HUES64 (cell line): ENCODE data around the gene REXO4.
"Not testable (repeated sequence)": the region's sequence is repeated elsewhere in the genome, so short reads cannot be mapped to it uniquely, and the experiment has no call there.

Source experiments
- H3K27ac ChIP-seq: 2 replicates; pipeline ENCODE4 v1.7.0; 2013; ENCODE audit warnings: low read depth, low read length, inconsistent platforms
- H3K27me3 ChIP-seq: 2 replicates; pipeline ENCODE4 v1.6.1; 2013; ENCODE audit warnings: mild to moderate bottlenecking, low read length; ENCODE audit not compliant: insufficient read depth
- H3K36me3 ChIP-seq: 2 replicates; pipeline ENCODE4 v1.6.1; 2013; ENCODE audit warnings: mild to moderate bottlenecking, low read length; ENCODE audit not compliant: insufficient read depth
- H3K4me1 ChIP-seq: 2 replicates; pipeline ENCODE4 v1.6.1; 2013; ENCODE audit warnings: mild to moderate bottlenecking, low read length, moderate library complexity; ENCODE audit not compliant: insufficient read depth
- H3K4me3 ChIP-seq: 2 replicates; pipeline ENCODE4 v1.5.1; 2013; ENCODE audit warnings: mild to moderate bottlenecking, low read length, moderate library complexity
- H3K9ac ChIP-seq: 2 replicates; pipeline ENCODE4 v1.6.1; 2013; ENCODE audit warnings: mild to moderate bottlenecking, low read depth, low read length
- H3K9me3 ChIP-seq: 2 replicates; pipeline ENCODE4 v1.6.1; 2013; ENCODE audit warnings: low read depth, low read length; ENCODE audit not compliant: insufficient read depth
- WGBS: fragments of 150-250, 120-280 bp; methylation state at CpG from one replicate; pipeline ENCODE4 v1.1.7; 2013; ENCODE audit warnings: missing lambda C conversion rate; 5-methylcytosine and 5-hydroxymethylcytosine counted together

Gene REXO4

DNA sequence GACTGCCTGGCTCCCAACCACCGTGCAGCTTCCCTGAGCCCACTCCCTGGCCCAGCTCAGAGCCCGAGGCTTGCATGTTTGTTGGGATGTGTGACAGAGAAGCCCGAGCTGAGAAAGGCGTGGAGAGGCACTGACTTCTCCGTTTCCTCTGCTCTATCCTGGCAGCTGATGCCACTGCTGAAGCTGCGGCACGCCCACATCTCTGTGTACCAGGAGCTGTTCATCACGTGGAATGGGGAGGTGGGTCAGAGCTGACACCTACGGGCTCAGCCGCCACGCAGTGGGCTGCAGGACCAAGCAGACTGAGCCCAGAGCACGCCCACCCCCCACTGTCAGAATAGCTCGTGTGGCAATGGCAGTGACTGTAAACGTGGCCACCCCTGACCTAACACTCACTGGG is 32.4 kb downstream of the REXO4 start:
- Histone ChIP-seq H3K4me1 (no peaks in the 10 kb centered on the region), H3K9ac (no peak overlapping the region), H3K27me3 (no peaks in the 10 kb centered on the region), H3K36me3 (no peaks in the 10 kb centered on the region), H3K9me3 (no peaks in the 10 kb centered on the region), H3K4me3 (no peak overlapping the region), H3K27ac (no peak overlapping the region)
- 90% methylated on average over 14 of the region's 14 CpGs for WGBS

DNA sequence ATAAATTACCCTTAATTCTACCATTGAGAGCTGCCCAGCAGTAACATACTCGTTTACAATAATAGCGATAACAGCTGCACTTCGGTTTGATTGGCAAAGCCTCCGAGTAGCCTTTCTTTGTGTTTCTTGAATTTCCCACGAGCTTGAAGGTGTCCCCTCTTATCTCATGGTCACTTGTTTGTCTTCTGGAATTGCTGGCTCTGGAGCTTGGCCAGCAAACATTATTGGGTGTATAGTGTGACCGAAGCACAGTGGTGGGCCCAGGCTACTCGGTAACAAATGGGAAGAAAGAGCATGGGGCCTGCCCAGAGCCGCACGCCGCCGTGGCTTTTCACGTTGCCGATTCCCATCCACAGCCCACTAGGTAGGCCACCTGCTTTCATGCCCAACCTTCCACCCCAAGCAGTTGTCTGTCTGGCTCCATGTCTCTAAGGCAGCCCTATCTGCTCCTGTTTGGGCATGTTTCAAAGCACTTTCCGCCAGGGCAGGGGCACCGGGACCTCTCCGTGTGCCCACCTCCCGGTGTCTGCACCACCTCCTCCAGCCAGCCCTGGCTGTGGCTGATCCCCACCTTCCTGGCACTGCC is 33.0 kb downstream of the REXO4 start:
- no peaks in the 10 kb centered on the region for H3K4me1 ChIP-seq
- no peak overlapping the region for H3K4me3 ChIP-seq
- no peaks in the 10 kb centered on the region for H3K27me3 ChIP-seq
- H3K36me3 ChIP-seq = no peaks in the 10 kb centered on the region
- no peak overlapping the region for H3K27ac ChIP-seq
- no peak overlapping the region for H3K9ac ChIP-seq
- H3K9me3 ChIP-seq = no peaks in the 10 kb centered on the region
- 94% methylated on average over 17 of the region's 17 CpGs for WGBS

DNA sequence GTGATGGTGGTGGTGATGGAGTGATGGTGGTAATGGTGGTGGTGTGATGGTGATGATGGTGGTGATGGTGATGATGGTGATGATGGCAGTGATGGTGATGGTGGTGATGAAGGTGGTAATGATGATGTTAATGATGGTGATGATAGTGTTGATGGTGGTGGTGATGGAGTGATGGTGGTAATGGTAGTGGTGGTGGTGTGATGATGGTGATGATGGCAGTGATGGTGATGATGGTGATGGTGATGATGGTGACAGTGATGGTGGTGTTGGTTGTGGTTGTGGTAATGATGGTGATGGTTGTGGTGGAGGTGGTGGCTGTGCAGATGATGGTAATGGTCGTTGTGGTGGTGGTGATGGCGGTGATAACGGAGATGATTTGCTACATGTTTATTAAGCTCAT is 34.4 kb downstream of the REXO4 start:
- Histone ChIP-seq H3K27ac (no peak overlapping the region), H3K9ac (no peak overlapping the region), H3K4me3 (no peak overlapping the region), H3K9me3 (no peaks in the 10 kb centered on the region), H3K4me1 (no peaks in the 10 kb centered on the region), H3K27me3 (no peaks in the 10 kb centered on the region; the same call in 1 of the 2 replicates), H3K36me3 (no peaks in the 10 kb centered on the region)
- WGBS = 94% methylated on average over 3 of the region's 3 CpGs

DNA sequence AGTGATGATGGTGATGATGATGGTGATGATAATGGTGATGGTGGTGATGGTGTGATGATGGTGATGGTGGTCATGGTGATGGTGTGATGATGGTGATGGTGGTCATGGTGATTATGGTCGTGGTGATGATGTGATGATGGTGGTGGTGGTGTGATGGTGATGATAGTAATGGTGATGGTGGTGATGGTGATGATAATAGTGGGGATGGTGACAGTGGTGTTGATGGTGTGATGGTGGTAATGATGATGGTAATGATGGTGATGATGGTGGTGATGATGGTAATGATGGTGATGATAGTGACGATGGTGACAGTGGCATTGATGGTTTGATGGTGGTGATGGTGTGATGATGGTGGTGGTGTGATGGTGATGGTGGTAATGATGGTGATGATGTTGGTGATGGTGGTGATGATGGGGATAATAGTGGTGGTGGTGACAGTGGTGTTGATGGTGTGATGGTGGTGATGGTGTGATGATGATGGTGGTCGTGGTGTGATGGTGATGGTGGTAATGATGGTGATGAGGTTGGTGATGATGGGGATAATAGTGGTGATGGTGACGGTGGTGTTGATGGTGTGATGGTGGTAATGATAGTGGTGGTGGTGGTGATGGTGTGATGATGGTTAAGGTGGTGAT is 35.2 kb downstream of the REXO4 start:
- Histone ChIP-seq H3K36me3 (no peaks in the 10 kb centered on the region), H3K4me1 (no peaks in the 10 kb centered on the region), H3K27me3 (peaks cover 4% of the 10 kb centered on the region; the same call in 1 of the 2 replicates), H3K9me3 (no peaks in the 10 kb centered on the region), H3K4me3 (no peak overlapping the region), H3K9ac (no peak overlapping the region), H3K27ac (no peak overlapping the region)
- WGBS = 86% methylated on average over 4 of the region's 4 CpGs

DNA sequence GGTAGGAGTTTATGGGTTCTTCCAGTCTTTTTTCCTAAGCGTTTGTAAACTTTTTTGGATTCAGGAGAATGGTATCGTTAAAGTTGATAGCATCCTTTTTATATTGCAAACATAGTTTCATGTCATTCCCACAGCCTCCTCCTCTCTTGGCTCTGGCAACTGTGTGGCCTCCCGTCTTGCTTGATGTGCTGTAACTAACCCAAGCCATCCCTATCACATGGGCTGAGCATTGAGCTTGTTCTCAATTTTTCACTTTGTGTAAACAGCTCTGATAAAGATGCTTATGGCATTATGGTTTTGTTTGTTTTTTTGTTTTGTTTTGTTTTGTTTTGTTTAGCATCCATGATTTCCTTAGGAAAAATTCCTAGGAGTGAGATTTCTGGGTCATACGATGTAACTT is 37.1 kb downstream of the REXO4 start:
- 92% methylated on average over 4 of the region's 4 CpGs for WGBS
- Histone ChIP-seq H3K9ac (no peak overlapping the region), H3K36me3 (no peaks in the 10 kb centered on the region)

DNA sequence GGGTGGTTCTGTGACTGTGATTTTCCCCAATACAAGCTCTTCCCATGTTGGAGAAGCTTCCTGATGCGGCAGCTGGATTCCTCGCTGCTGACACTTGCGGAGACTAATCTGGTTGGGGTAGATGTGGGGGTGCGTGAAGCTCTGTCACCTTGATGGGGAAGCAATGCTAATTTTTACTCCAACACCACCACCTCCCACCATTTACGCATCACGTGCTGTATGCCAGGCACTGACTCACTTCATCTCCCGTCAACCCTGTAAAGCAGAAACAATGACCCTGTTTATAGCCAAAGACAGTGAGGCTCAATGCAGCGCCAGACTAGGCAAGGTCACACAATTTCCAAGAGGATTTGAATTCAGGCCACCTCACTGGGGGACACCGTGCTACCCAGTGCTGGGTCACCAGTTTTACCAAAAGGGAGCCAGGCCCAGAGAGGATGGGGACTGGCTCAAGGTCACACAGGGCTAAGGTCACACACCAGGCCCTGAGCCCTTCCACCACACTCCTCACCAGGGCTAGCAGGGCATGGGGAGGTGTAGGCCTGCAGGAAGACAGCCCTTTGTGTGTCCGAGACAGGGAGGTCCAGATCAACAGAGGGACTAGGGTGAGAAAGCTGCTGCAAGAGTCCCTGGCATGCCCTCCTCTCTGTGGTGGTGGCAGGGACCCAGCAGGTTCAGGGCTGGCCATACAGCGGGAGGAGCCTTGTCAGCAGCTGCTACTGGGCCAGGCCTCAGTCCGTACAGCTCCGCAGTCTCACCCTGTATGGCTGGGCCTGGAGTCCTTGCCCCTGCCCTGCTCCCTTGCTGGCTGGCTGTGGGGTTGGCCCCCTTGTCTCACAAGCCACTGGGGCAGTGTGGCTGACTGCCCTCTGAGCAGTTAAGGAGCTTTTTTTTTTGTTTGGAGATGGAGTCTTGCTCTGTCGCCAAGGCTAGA is 38.4 kb downstream of the REXO4 start:
- H3K9ac ChIP-seq = no peak overlapping the region
- 91% methylated on average over 13 of the region's 14 CpGs for WGBS
- H3K27ac ChIP-seq = no peak overlapping the region
- no peak overlapping the region for H3K4me3 ChIP-seq
- no peaks in the 10 kb centered on the region for H3K4me1 ChIP-seq
- peaks cover 14% of the 10 kb centered on the region for H3K27me3 ChIP-seq
- no peaks in the 10 kb centered on the region for H3K9me3 ChIP-seq
- no peaks in the 10 kb centered on the region for H3K36me3 ChIP-seq

More for the DNA sequence above, 37.1 kb downstream of the REXO4 start:
- Histone ChIP-seq H3K4me1 (no peaks in the 10 kb centered on the region), H3K9me3 (no peaks in the 10 kb centered on the region), H3K27ac (no peak overlapping the region), H3K4me3 (no peak overlapping the region), H3K27me3 (peaks cover 14% of the 10 kb centered on the region)

DNA sequence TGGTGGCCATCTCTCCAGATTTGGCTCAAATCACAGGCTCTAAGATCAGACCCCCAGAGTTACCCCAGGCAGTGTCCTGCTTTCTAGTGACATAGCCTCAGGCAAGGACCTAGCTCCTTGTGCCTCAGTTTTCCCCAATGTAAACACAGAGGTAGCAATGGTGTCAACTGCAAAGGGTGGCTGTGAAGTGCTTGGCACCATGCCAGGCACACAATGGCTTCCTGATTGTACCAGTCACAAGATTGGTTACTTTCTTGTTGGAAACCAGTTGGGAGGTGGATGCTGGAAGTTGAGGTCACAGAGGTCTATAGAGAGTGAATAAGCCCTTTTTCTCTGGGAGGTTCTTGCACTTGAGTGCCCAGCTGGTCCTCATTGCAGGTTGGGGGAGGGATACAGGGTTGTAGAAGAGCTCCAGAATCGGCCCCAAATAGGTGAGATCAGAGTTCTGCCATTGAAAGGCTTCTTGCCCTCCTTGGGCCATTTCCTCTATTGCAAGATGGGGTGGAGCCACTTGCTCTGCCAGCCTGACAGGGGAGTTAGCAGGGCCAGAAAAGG is 39.3 kb downstream of the REXO4 start:
- 95% methylated on average over 1 of the region's 1 CpG for WGBS
- no peak overlapping the region for H3K4me3 ChIP-seq
- no peak overlapping the region for H3K9ac ChIP-seq
- H3K27me3 ChIP-seq = peaks cover 14% of the 10 kb centered on the region
- H3K9me3 ChIP-seq = no peaks in the 10 kb centered on the region
- peaks cover 2% of the 10 kb centered on the region; the same call in 1 of the 2 replicates for H3K36me3 ChIP-seq
- no peak overlapping the region for H3K27ac ChIP-seq
- H3K4me1 ChIP-seq = no peaks in the 10 kb centered on the region

DNA sequence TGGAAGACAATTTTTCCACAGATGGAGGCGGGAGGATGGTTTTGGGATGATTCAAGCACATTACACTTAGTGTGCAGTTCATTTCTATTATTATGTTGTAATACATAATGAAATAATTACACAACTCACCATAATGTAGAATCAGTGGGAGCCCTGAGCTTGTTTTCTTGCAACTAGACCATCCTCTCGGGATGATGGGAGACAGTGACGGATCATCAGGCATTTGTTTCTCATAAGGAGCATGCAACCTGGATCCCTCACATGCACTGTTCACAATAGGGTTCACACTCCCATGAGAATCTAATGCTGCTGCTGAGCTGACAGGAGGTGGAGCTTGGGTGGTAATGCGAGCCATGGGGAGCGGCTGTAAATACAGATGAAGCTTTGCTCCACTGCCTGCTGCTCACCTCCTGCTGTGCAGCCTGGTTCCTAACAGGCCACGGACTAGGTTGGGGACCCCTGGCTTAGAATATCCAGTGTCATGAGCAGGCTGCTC is 40.0 kb downstream of the REXO4 start:
- no peak overlapping the region for H3K9ac ChIP-seq
- H3K9me3 ChIP-seq = no peaks in the 10 kb centered on the region
- no peak overlapping the region for H3K27ac ChIP-seq
- no peaks in the 10 kb centered on the region for H3K4me1 ChIP-seq
- H3K36me3 ChIP-seq = peaks cover 7% of the 10 kb centered on the region; the same call in 1 of the 2 replicates
- H3K27me3 ChIP-seq = peaks cover 14% of the 10 kb centered on the region
- 53% methylated on average over 6 of the region's 6 CpGs for WGBS
- no peak overlapping the region for H3K4me3 ChIP-seq

DNA sequence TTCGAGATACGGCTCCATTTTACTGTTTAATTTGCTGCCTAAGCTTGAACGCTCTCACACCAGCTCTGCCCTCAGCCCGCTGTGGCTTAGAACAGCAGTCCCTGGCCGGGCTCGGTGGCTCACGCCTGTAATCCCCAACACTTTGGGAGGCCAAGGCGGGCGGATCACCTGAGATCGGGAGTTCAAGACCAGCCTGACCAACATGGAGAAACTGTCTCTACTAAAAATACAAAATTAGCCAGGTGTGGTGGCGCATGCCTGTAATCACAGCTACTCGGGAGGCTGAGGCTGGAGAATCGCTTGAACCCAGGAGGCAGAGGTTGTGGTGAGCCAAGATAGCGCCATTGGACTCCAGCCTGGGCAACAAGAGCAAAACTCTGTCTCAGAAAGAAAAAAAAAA is 40.5 kb downstream of the REXO4 start:
- 92% methylated on average over 14 of the region's 14 CpGs for WGBS
- H3K4me1 ChIP-seq, H3K9me3 ChIP-seq, H3K36me3 ChIP-seq, H3K27ac ChIP-seq, H3K9ac ChIP-seq, H3K4me3 ChIP-seq: not testable (repeated sequence)
- H3K27me3 ChIP-seq = peaks cover 14% of the 10 kb centered on the region

DNA sequence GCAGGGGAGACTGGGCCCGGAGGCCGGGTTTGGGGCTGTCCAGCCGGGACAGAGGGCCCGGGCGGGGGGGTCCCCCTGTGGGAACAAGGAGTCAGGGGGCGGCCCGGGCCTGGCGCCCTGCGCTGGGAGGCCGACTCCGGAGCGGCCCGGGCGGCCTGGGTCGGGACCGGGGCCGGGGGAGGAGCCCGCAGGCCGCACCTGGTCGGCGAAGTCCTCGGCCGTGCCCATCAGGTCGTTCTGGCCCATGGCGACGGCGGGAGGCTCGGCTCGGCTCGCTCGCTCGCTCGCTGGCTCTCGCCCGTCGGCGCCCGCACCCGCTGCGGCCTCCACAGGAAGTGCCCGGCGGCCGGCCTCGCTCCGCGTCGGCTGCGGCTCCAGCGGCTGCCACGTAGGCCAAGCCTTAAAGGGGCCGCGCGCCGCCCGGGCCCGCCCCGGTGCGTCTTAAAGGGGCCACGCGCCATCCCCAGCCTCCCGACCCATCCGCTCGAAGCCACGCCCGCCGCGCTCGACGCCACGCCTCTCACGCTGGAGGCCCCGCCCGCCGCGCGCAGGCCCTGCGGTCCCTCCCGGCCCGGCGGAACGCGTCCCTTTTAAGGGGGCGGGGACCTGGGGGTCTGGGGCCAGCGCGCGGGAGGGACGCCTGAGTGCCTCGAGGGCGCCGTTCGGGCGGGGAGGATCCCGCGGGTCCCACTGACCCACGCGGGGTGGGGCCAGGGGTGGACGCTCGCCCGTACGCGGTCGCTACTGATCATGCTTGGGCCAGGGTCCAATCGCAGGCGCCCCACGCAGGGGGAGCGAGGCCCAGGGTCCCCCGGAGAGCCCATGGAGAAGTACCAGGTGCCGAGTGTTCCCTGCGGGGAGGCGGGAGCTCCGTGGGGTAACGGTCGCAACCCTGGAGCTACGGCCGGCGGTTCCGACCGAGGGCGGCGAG is 41.8 kb downstream of the REXO4 start, which contains the start of the genes STKLD1 and SURF4:
Gene STKLD1, plus strand, starts transcription at position 643 of the 931 bp plus-strand sequence. Its CDS starts 108 bp downstream, at position 751.
Gene SURF4, minus strand, starts transcription at position 337 of the 931 bp plus-strand sequence. Its CDS starts 91 bp downstream, at position 246.
- Histone ChIP-seq H3K9me3 (no peaks in the 10 kb centered on the region), H3K27ac (peak within 1 kb of the TSS; percentile 90), H3K4me1 (no peaks in the 10 kb centered on the region), H3K4me3 (peak within 1 kb of the TSS; percentile 86), H3K36me3 (peaks cover 13% of the 10 kb centered on the region; the same call in 1 of the 2 replicates), H3K27me3 (peaks cover 14% of the 10 kb centered on the region), H3K9ac (peak within 1 kb of the TSS; percentile 96)
- WGBS = 1% methylated on average over 120 of the region's 120 CpGs
